Spleen (tissue), 11 donors: ENCODE measurements around the gene TOM1L2. TPM values are rescaled to one million over a fixed set of nuclear protein-coding genes. Genes with fewer than 3 reads are reported as not detected.

Experiments
- DNase-seq: peaks from one replicate; pipeline ENCODE4 v3.0.0-alpha.2; 2020
- H3K27ac ChIP-seq, 8 donors: fragments of 200-600 bp; sonication (generic) in 7 of 8; 1 replicate in 4 of 8; 2 replicates in 4 of 8; pipeline versions ENCODE4 v1.5.0 to v1.8.0; 2016 to 2021; ENCODE audit warnings: inconsistent platforms in 4 of 8, mild to moderate bottlenecking in 4 of 8, moderate library complexity in 1 of 8
- H3K27me3 ChIP-seq, 7 donors: fragments of 200-600 bp; sonication (generic) in 6 of 7; replicated peaks in 1 of 7; 1 replicate in 4 of 7; 2 replicates in 3 of 7; pipeline versions ENCODE4 v1.5.0 to v1.8.0; 2016 to 2021; ENCODE audit warnings: inconsistent platforms in 3 of 7, mild to moderate bottlenecking in 1 of 7
- H3K36me3 ChIP-seq, 6 donors: fragments of 200-600 bp; sonication (generic) in 5 of 6; 1 replicate in 4 of 6; 2 replicates in 2 of 6; pipeline versions ENCODE4 v1.5.0 to v1.8.0; 2016 to 2021; ENCODE audit warnings: inconsistent platforms in 2 of 6
- H3K4me1 ChIP-seq, 6 donors: fragments of 200-600 bp; sonication (generic) in 5 of 6; 1 replicate in 3 of 6; 2 replicates in 3 of 6; pipeline versions ENCODE4 v1.5.0 to v1.8.0; 2016 to 2021; ENCODE audit warnings: inconsistent platforms in 3 of 6
- H3K4me3 ChIP-seq, 8 donors: fragments of 200-600 bp; sonication (generic) in 7 of 8; 1 replicate in 4 of 8; 2 replicates in 4 of 8; pipeline versions ENCODE4 v1.5.0 to v1.8.0; 2016 to 2021; ENCODE audit warnings: inconsistent platforms in 4 of 8, mild to moderate bottlenecking in 4 of 8, moderate library complexity in 2 of 8
- H3K9me3 ChIP-seq, 8 donors: fragments of 200-600 bp; sonication (generic) in 7 of 8; 1 replicate in 4 of 8; 2 replicates in 4 of 8; pipeline versions ENCODE4 v1.5.0 to v1.8.0; 2016 to 2021; ENCODE audit warnings: inconsistent platforms in 4 of 8
- CTCF ChIP-seq, 11 experiments: fragments of 200-600 bp in 7 of 11; fragments of 450-650 bp in 4 of 11; sonication (generic) in 4 of 11; IDR thresholded peaks in 8 of 11; conservative IDR thresholded peaks in 3 of 11; 1 replicate in 7 of 11; 2 replicates in 4 of 11; pipeline versions ENCODE4 v1.4.0 to v1.8.0; 2016 to 2021; ENCODE audit warnings: antibody characterized with exemption in 11 of 11, inconsistent platforms in 4 of 11, mild to moderate bottlenecking in 1 of 11
- POLR2A ChIP-seq, 3 donors: fragments of 450-650 bp; IDR thresholded peaks; one replicate each; pipeline ENCODE4 v1.5.1; 2017; ENCODE audit warnings: antibody characterized with exemption in 3 of 3, mild to moderate bottlenecking in 1 of 3
- POLR2AphosphoS5 ChIP-seq, 3 donors: sonication (generic); formaldehyde crosslinking; IDR thresholded peaks; one replicate each; pipeline ENCODE4 v1.5.1; 2017; ENCODE audit warnings: antibody characterized with exemption in 3 of 3
- WGBS, 5 donors: extraction: QIAGEN DNeasy Blood & Tissue Kit in 3 of 5; methylation state at CpG; one replicate each; pipeline versions ENCODE4 v1.1.5 to v1.1.7; 2013 to 2018; 5-methylcytosine and 5-hydroxymethylcytosine counted together
- intact Hi-C: fragments of 100-400 bp; cut with DNase I; formaldehyde crosslinking; loops from one replicate; pipeline ENCODE4 v1.15.0; 2023; ENCODE audit warnings: low total_unique reads
- microRNA-seq, 3 donors: library from miRNA; unstranded; fragments of <30 nt; microRNA quantifications; one replicate each; pipeline versions ENCODE4 to v1.1.0, GENCODE V29; 2019 to 2020
- polyA plus RNA-seq, 3 donors: library from polyadenylated mRNA; stranded (reverse); fragments of 200-250 nt; gene quantifications; one replicate each; pipeline ENCODE4 v1.2.1, GENCODE V29; 2013
- small RNA-seq, 4 donors: library from RNA; depleted of rRNA; stranded (forward); fragments of <200 nt; gene quantifications; one replicate each; pipeline ENCODE3, GENCODE V24; 2016
- total RNA-seq, 7 donors: library from RNA; depleted of rRNA in 3 of 7; stranded (reverse); fragments of >200 nt in 3 of 7; fragmentation: NEBNext Ultra II Directional in 4 of 7; extraction: Animal tissue kit (Norgen Biotek cat#: 25700) in 4 of 7; gene quantifications; one replicate each; pipeline versions ENCODE4 v1.1.0 to v1.2.1, GENCODE V29; 2016 to 2021
- donor health status: healthy with polysubstance abuse.
- donor health status: DM: no; HTN: no; CAD: no; lungs with moderate emphysema.
- donor health status: DM: no; HTN: no; CAD: no.
- donor health status: Bipolar disorder and iron deficiency.
- donor health status: healthy.
- donor health status: DM: no; HTN: no; CAD: no.
- donor health status: DM: yes; HTN: yes; CAD: no.

TOM1L2 gene
- total and polyA plus RNA-seq, 10 donors, result 5.3 to 82.6 (median 53.6) TPM

DNA sequence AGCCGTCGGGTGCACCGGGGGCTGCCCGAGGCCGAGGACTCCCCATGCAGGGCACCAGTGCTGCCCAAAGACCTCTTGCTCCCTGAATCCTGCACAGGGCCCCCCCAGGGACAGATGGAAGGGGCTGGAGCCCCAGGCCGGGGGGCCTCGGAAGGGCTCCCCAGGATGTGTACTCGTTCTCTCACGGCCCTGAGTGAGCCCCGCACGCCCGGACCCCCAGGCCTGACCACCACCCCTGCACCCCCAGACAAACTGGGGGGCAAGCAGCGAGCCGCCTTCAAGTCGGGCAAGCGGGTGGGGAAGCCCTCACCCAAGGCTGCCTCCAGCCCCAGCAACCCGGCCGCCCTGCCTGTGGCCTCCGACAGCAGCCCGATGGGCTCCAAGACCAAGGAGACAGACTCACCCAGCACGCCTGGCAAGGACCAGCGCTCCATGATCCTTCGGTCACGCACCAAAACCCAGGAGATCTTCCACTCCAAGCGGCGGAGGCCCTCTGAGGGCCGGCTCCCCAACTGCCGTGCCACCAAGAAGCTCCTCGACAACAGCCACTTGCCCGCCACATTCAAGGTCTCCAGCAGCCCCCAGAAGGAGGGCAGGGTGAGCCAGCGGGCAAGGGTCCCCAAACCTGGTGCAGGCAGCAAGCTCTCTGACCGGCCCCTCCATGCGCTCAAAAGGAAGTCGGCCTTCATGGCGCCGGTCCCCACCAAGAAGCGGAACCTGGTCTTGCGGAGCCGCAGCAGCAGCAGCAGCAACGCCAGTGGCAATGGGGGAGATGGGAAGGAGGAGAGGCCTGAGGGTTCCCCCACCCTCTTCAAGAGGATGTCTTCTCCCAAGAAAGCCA, 176.0 kb downstream of the TOM1L2 start:
- no peak overlapping the region for H3K4me3 ChIP-seq
- TF ChIP-seq POLR2AphosphoS5 (IDR thresholded peaks at IDR 0.05), result peak in 1 of 3 donors; percentile 7
- TF ChIP-seq POLR2A (IDR thresholded peaks at IDR 0.05), result no peak
- TF ChIP-seq CTCF (IDR thresholded peaks at IDR 0.05 in 8 of 11, conservative IDR thresholded peaks at IDR 0.05 in 3 of 11), result no peak
- peaks cover 23 to 50% (median 38%) of the 10 kb centered on the region in 6 donors for H3K4me1 ChIP-seq
- WGBS, 5 donors, result 94 to 98% (median 97%) methylated on average over 19 to 40 of the region's 40 CpGs
- intact Hi-C loops, result loop anchor here (10.0 kb wide), 1 partner anchor 51 kb away; no protein-coding TSS in a partner anchor
- H3K27ac ChIP-seq, result no peak overlapping the region
- peaks cover 0 to 78% (median 57%) of the 10 kb centered on the region in 6 donors for H3K36me3 ChIP-seq
- no peaks in the 10 kb centered on the region for H3K9me3 ChIP-seq
- DNase-seq, result no peak
- no peaks in the 10 kb centered on the region for H3K27me3 ChIP-seq

GRCh38 chr17:17795296-17795695, 176.9 kb downstream of the TOM1L2 start:
- Histone ChIP-seq H3K4me1 (peaks cover 27 to 55% (median 45%) of the 10 kb centered on the region in 6 donors), H3K36me3 (peaks cover 0 to 71% (median 57%) of the 10 kb centered on the region in 6 donors), H3K9me3 (no peaks in the 10 kb centered on the region), H3K27me3 (no peaks in the 10 kb centered on the region), H3K4me3 (no peak overlapping the region), H3K27ac (no peak overlapping the region)
- intact Hi-C loops, result loop anchor here (10.0 kb wide), 1 partner anchor 50 kb away; no protein-coding TSS in a partner anchor
- WGBS, 5 donors, result 81 to 94% (median 89%) methylated on average over 2 to 12 of the region's 12 CpGs
- TF ChIP-seq POLR2A (IDR thresholded peaks at IDR 0.05), result no peak
- TF ChIP-seq POLR2AphosphoS5 (IDR thresholded peaks at IDR 0.05), result no peak
- no peak for TF ChIP-seq CTCF (IDR thresholded peaks at IDR 0.05 in 8 of 11, conservative IDR thresholded peaks at IDR 0.05 in 3 of 11)
- no peak for DNase-seq

GRCh38 chr17:17794382-17794781, 177.8 kb downstream of the TOM1L2 start:
- DNase-seq, result no peak
- TF ChIP-seq POLR2AphosphoS5 (IDR thresholded peaks at IDR 0.05) (no peak), POLR2A (IDR thresholded peaks at IDR 0.05) (no peak), CTCF (IDR thresholded peaks at IDR 0.05 in 8 of 11, conservative IDR thresholded peaks at IDR 0.05 in 3 of 11) (no peak)
- Histone ChIP-seq H3K36me3 (peaks cover 0 to 65% (median 57%) of the 10 kb centered on the region in 6 donors), H3K9me3 (no peaks in the 10 kb centered on the region), H3K27ac (peak overlapping the region in 2 of 8 donors; percentile 69 to 81), H3K4me1 (peaks cover 29 to 60% (median 50%) of the 10 kb centered on the region in 6 donors), H3K4me3 (no peak overlapping the region), H3K27me3 (no peaks in the 10 kb centered on the region)
- 90 to 95% (median 91%) methylated on average over 31 of the region's 31 CpGs for WGBS, 5 donors
- intact Hi-C loops, result loop anchor here (10.0 kb wide), 1 partner anchor 50 kb away; no protein-coding TSS in a partner anchor

Small RNA genes lying within 50 kb of the gene (microRNA-seq; reads per million reads assigned to microRNA genes)
- 16.7 to 24.9 (median 18.2) reads per million in 3 donors for gene MIR33B
- 0 to 1.1 (median 0.36) reads per million in 3 donors for gene MIR6777

Small RNA genes lying within 50 kb of the gene (small RNA-seq; reads per million reads assigned to genes)
- gene MIR33B (0.07 to 0.21 (median 0.12) reads per million in 4 donors), gene MIR6777 (0 to 0.41 (median 0.21) reads per million in 4 donors)

Other genes starting within 250 kb of the TOM1L2 start
- gene SREBF1, start 135.4 kb downstream of the TOM1L2 start, total RNA-seq, result 10 to 100 TPM; 35.4 to 74.8 (median 56.7) TPM
- gene SREBF1, start 135.4 kb downstream of the TOM1L2 start, polyA plus RNA-seq, result 10 to 100 TPM; 25.0 to 38.2 (median 33.7) TPM
- 1 to 10 TPM in 5 of 7 donors, under 1 TPM in 2; 0.37 to 7.3 (median 2.3) TPM for gene DRC3, start 462 bp upstream of the TOM1L2 start, total RNA-seq
- 1 to 10 TPM in 2 of 3 donors, under 1 TPM in 1; 0.93 to 2.4 (median 2.3) TPM for gene DRC3, start 462 bp upstream of the TOM1L2 start, polyA plus RNA-seq
- gene ATPAF2, start 66.8 kb upstream of the TOM1L2 start, total RNA-seq, result 10 to 100 TPM; 25.2 to 57.1 (median 35.5) TPM
- gene ATPAF2, start 66.8 kb upstream of the TOM1L2 start, polyA plus RNA-seq, result 10 to 100 TPM; 32.1 to 38.8 (median 38.8) TPM
- gene GID4, start 67.0 kb upstream of the TOM1L2 start, total RNA-seq, result 10 to 100 TPM in 2 of 7 donors, 1 to 10 TPM in 5; 5.7 to 11.5 (median 9.4) TPM
- 1 to 10 TPM; 3.0 to 3.9 (median 3.7) TPM for gene GID4, start 67.0 kb upstream of the TOM1L2 start, polyA plus RNA-seq
- gene DRG2, start 115.5 kb upstream of the TOM1L2 start, total RNA-seq, result 10 to 100 TPM; 38.1 to 50.7 (median 49.4) TPM
- 10 to 100 TPM; 39.3 to 69.1 (median 58.0) TPM for gene DRG2, start 115.5 kb upstream of the TOM1L2 start, polyA plus RNA-seq
- 1 to 10 TPM in 2 of 7 donors, under 1 TPM in 5; 0.26 to 1.9 (median 0.92) TPM for gene MYO15A, start 136.4 kb upstream of the TOM1L2 start, total RNA-seq
- 1 to 10 TPM in 1 of 3 donors, under 1 TPM in 2; 0.61 to 1.8 (median 0.74) TPM for gene MYO15A, start 136.4 kb upstream of the TOM1L2 start, polyA plus RNA-seq
- gene ALKBH5, start 211.4 kb upstream of the TOM1L2 start, total RNA-seq, result 100 to 1,000 TPM in 3 of 7 donors, 10 to 100 TPM in 4; 73.7 to 120 (median 94.9) TPM
- 10 to 100 TPM; 27.1 to 51.5 (median 36.6) TPM for gene ALKBH5, start 211.4 kb upstream of the TOM1L2 start, polyA plus RNA-seq